SK-MEL-5 (cell line): ENCODE results near the gene HSPA12A. TPM values are rescaled to one million over a fixed set of nuclear protein-coding genes. Genes with fewer than 3 reads are reported as not detected.

Experiments used
- DNase-seq: peaks from one replicate; pipeline ENCODE4 v3.0.0-alpha.2; 2016; ENCODE audit warnings: low read depth, low spot score
- in situ Hi-C: cut with HindIII; loops from 2 replicates; pipeline ENCODE4 v1.10.0; 2016; ENCODE audit warnings: low sequenced_read_pairs, high pct_unique_total_duplicates, low pct_unique_long_range_greater_than_20kb
- total RNA-seq: library from RNA; depleted of rRNA; stranded (reverse); fragments of >200 nt; shearing (Covaris generic); gene quantifications from 2 replicates; pipeline ENCODE4 v1.2.3, GENCODE V29; 2014

Gene HSPA12A
- total RNA-seq, 1 experiment from 2014 or later, result 12.5 TPM

GRCh38 chr10:116669832-116670644 lies 72.3 kb downstream of the HSPA12A start:
- in situ Hi-C loops, result no loop called here
- DNase-seq, result no peak

DNA sequence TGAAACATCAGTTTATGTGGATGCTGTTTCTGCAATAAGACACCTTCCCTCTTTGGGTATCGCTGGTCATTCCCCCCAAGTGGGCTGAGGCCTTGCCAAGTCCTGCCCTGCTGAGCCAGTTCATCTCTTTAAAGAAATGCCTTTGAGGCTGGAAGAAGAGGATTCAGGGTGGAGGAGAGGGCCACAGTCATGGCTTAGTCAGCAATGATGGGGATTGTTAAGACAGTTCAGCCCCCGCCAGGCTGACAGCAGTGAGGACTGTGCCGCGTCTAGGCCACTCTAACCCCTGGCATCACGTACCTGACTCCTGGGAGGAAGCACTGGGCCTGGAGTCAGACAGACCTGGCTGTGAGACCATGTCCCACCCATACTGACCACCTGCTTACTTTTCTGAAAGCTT lies 73.3 kb downstream of the HSPA12A start:
- no peak for DNase-seq

DNA sequence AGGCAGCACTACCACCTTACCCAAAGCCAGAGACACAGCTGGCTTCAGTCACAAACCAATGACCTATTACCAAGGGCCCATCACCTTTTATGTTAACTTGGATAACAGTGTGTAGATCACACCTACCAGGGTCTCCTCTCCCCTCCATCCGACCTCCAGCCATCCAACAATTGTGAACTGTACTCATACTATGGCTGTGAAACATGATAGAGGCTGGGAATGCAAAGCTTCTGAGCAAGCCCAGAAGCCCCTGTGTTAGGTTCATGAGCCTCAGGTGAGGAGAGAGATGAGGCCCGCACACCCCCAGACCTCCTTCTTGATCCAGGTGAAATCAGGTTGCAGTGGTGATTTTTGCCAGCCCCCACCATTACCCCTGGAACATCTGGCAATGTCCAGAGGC lies 73.9 kb downstream of the HSPA12A start:
- in situ Hi-C loops, result no loop called here
- DNase-seq, result no peak

More for the DNA sequence above, 73.3 kb downstream of the HSPA12A start:
- in situ Hi-C loops, result no loop called here

GRCh38 chr10:116668018-116668417 lies 74.3 kb downstream of the HSPA12A start:
- in situ Hi-C loops, result no loop called here
- DNase-seq, result no peak

- in situ Hi-C loops, result no loop called here
- DNase-seq, result no peak
These were observed 74.9 kb downstream of the HSPA12A start for GRCh38 chr10:116667484-116667883.

- in situ Hi-C loops, result no loop called here
- peak; percentile 24 for DNase-seq
These were observed 76.7 kb downstream of the HSPA12A start for GRCh38 chr10:116665541-116666125.

GRCh38 chr10:116664631-116665030 lies 77.7 kb downstream of the HSPA12A start:
- in situ Hi-C loops, result no loop called here
- no peak for DNase-seq

DNA sequence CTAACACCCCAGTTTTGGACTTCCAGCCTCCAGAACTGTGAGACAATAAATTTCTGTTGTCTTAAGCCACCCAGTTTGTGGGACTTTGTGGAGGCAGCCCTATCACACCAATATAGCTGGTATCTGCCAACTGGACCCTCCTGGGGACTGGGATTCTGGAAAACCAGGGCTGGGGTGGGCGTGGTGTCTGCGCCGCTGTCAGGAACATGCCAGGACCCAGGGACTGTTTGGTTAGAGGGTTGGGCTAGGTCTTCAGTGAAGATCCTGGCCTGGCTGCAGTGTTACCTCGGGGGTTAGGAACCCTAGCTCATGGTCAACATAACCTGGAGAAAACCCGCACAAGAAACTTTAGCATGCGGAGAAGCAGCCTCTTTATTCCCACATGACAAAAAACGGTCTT lies 79.0 kb downstream of the HSPA12A start:
- no peak for DNase-seq
- in situ Hi-C loops, result no loop called here

DNA sequence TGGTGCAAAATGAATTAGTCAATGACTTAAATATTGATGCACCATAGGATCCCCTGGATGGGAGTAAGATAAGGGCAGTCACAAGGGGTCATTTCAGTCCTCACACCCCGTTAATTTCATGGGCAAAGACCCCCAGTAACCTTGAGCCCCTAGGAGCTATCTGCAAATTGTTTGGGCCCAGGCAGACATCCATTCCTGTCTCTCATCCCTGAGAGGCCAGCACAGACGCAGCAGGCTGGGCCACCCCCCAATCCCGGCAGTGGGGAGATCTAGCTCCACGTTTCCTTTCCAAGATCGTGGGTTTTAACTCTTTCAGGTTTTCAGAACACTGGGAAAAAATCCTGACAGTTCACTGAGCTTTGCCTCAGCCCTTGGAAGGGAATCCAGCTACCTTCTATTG lies 81.5 kb downstream of the HSPA12A start:
- in situ Hi-C loops, result no loop called here
- no peak for DNase-seq

GRCh38 chr10:116659049-116659670 lies 83.2 kb downstream of the HSPA12A start:
- DNase-seq, result no peak
- in situ Hi-C loops, result no loop called here

- in situ Hi-C loops, result no loop called here
These were observed 84.4 kb downstream of the HSPA12A start for GRCh38 chr10:116657863-116658551.

DNA sequence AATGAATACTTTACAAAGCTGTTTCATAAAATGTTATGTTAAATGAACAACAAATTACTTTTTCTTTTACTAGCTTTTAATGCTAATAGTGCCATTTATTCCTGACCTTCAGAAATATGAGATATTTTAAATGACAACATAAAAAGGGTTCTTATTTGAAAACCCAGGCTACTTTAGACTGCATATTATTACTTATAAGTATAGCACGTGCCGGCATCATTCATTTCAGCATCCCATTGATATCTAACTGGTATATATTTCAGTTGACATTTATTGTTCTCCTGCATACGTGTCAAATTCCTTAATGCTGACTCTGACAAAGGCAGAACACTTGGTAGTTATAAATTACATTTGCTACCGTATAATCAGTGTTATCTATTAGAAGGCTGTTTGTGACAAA lies 86.3 kb downstream of the HSPA12A start:
- in situ Hi-C loops, result no loop called here
- DNase-seq, result no peak

More at GRCh38 chr10:116657863-116658551, 84.4 kb downstream of the HSPA12A start:
- DNase-seq, result no peak

DNA sequence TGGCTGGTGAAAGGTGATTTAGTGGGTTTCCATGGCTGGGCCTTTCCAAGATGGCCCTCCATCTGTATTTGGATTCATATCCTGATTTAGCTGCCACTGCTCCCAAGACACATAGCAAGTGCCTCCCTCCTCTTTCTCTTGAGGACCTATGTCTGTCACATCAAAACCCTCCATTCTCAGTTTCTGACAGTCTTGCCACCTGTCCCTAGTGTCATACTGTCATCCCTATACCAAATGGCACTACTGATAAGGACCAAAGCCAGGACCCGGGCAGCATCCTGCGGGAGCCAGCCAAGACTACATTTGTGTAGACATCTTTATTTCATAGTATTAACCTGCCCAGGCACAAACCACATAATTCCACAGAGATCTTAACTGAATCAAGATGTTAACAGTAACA lies 86.8 kb downstream of the HSPA12A start:
- in situ Hi-C loops, result no loop called here
- no peak for DNase-seq

- peak; percentile 57 for DNase-seq
- in situ Hi-C loops, result no loop called here
These were observed 87.5 kb downstream of the HSPA12A start for GRCh38 chr10:116654816-116655215.

- DNase-seq, result no peak
- in situ Hi-C loops, result no loop called here
These were observed 88.5 kb downstream of the HSPA12A start for GRCh38 chr10:116653885-116654284.

DNA sequence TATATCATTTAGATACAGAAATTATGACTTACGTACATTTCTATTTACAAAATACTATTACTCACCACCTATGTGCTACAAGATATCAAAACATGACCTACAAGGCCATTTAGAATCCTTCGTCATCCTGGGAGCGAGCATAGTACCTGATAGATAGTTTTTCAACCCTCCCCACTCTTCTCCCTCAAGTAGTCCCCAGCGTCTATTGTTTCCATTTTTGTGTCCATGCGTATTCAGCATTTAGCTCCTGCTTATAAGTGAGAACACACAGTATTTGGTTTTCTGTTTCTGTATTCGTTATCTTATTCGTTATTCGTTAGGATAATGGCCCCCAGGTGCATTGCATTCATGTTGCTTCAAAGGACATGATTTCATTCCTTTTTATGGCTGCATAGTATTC lies 93.5 kb downstream of the HSPA12A start:
- in situ Hi-C loops, result no loop called here
- no peak for DNase-seq

- DNase-seq, result no peak
- in situ Hi-C loops, result no loop called here
These were observed 95.9 kb downstream of the HSPA12A start for GRCh38 chr10:116646502-116646901.

GRCh38 chr10:116637830-116638229 lies 104.5 kb downstream of the HSPA12A start:
- in situ Hi-C loops, result no loop called here
- DNase-seq, result peak; percentile 91
